ENCODE data around the gene PCNX2.

DNA sequence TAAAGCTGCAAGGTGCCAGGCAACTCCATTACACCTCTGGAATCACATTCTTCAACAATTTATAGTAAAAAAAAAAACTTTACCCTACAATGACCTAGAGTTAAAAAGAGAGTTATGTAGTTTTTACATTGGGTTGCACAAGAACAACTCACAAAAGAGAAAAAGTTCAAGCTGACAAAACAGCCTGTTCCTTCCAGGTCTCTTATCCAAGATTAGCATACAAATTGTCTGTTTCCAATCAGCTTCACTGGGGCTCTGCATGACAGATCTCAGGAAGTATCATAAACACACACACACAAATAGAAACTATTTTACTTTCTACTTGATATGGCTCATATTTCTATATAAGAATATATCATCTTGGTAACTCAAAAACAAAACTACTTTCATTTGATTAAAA, 154.6 kb downstream of the PCNX2 start:
- TF ChIP-seq POLR2A (IDR thresholded peaks at IDR 0.05): no peak
- TF ChIP-seq CTCF (IDR thresholded peaks at IDR 0.05): no peak

All from heart left ventricle (tissue), 13 donors.